ENCODE data around the gene JAKMIP1.

JAKMIP1 gene

GRCh38 chr4:6095023-6095752 lies 105.2 kb downstream of the JAKMIP1 start:
- DNase-seq (ENCODE audit: low read depth) = no peak
- H3K4me3 ChIP-seq (ENCODE audit: low read length) = no peak overlapping the region
- no peak overlapping the region for H3K9ac ChIP-seq (ENCODE audit: low read length)
- no peaks in the 10 kb centered on the region for H3K4me1 ChIP-seq (ENCODE audit: control insufficient read depth, insufficient read depth, low read length)
- peaks cover 21% of the 10 kb centered on the region for H3K27me3 ChIP-seq (replicated peaks; ENCODE audit: control insufficient read depth, insufficient read depth, low read length)
- no peaks in the 10 kb centered on the region for H3K36me3 ChIP-seq (ENCODE audit: control insufficient read depth, insufficient read depth, low read length, severe bottlenecking)
- peaks cover 6% of the 10 kb centered on the region for H3K9me3 ChIP-seq (ENCODE audit: control insufficient read depth, low read length)

GRCh38 chr4:6093671-6094070 lies 106.7 kb downstream of the JAKMIP1 start:
- no peaks in the 10 kb centered on the region for H3K36me3 ChIP-seq (ENCODE audit: control insufficient read depth, insufficient read depth, low read length, severe bottlenecking)
- H3K27me3 ChIP-seq (replicated peaks; ENCODE audit: control insufficient read depth, insufficient read depth, low read length) = peaks cover 29% of the 10 kb centered on the region
- H3K4me3 ChIP-seq (ENCODE audit: low read length) = no peak overlapping the region
- no peaks in the 10 kb centered on the region for H3K9me3 ChIP-seq (ENCODE audit: control insufficient read depth, low read length)
- H3K4me1 ChIP-seq (ENCODE audit: control insufficient read depth, insufficient read depth, low read length) = no peaks in the 10 kb centered on the region
- H3K9ac ChIP-seq (ENCODE audit: low read length) = no peak overlapping the region
- no peak for DNase-seq (ENCODE audit: low read depth)

- H3K36me3 ChIP-seq (ENCODE audit: control insufficient read depth, insufficient read depth, low read length, severe bottlenecking) = no peaks in the 10 kb centered on the region
- H3K4me1 ChIP-seq (ENCODE audit: control insufficient read depth, insufficient read depth, low read length) = no peaks in the 10 kb centered on the region
- no peaks in the 10 kb centered on the region for H3K9me3 ChIP-seq (ENCODE audit: control insufficient read depth, low read length)
- H3K27me3 ChIP-seq (replicated peaks; ENCODE audit: control insufficient read depth, insufficient read depth, low read length) = peaks cover 32% of the 10 kb centered on the region
- H3K9ac ChIP-seq (ENCODE audit: low read length) = no peak overlapping the region
- no peak for DNase-seq (ENCODE audit: low read depth)
- no peak overlapping the region for H3K4me3 ChIP-seq (ENCODE audit: low read length)
Observed at GRCh38 chr4:6092971-6093370, 107.4 kb downstream of the JAKMIP1 start.

GRCh38 chr4:6092131-6092530 lies 108.2 kb downstream of the JAKMIP1 start:
- no peaks in the 10 kb centered on the region for H3K4me1 ChIP-seq (ENCODE audit: control insufficient read depth, insufficient read depth, low read length)
- DNase-seq (ENCODE audit: low read depth) = no peak
- peaks cover 27% of the 10 kb centered on the region for H3K27me3 ChIP-seq (replicated peaks; ENCODE audit: control insufficient read depth, insufficient read depth, low read length)
- H3K4me3 ChIP-seq (ENCODE audit: low read length) = no peak overlapping the region
- no peaks in the 10 kb centered on the region for H3K9me3 ChIP-seq (ENCODE audit: control insufficient read depth, low read length)
- H3K36me3 ChIP-seq (ENCODE audit: control insufficient read depth, insufficient read depth, low read length, severe bottlenecking) = no peaks in the 10 kb centered on the region
- H3K9ac ChIP-seq (ENCODE audit: low read length) = no peak overlapping the region

GRCh38 chr4:6090931-6091330 lies 109.4 kb downstream of the JAKMIP1 start:
- Histone ChIP-seq H3K27me3 (replicated peaks; ENCODE audit: control insufficient read depth, insufficient read depth, low read length) (peaks cover 31% of the 10 kb centered on the region), H3K4me1 (ENCODE audit: control insufficient read depth, insufficient read depth, low read length) (no peaks in the 10 kb centered on the region), H3K9me3 (ENCODE audit: control insufficient read depth, low read length) (no peaks in the 10 kb centered on the region), H3K4me3 (ENCODE audit: low read length) (no peak overlapping the region), H3K36me3 (ENCODE audit: control insufficient read depth, insufficient read depth, low read length, severe bottlenecking) (no peaks in the 10 kb centered on the region), H3K9ac (ENCODE audit: low read length) (no peak overlapping the region)
- DNase-seq (ENCODE audit: low read depth) = no peak

GRCh38 chr4:6088950-6089349 lies 111.4 kb downstream of the JAKMIP1 start:
- no peaks in the 10 kb centered on the region for H3K4me1 ChIP-seq (ENCODE audit: control insufficient read depth, insufficient read depth, low read length)
- H3K9ac ChIP-seq (ENCODE audit: low read length) = no peak overlapping the region
- no peak for DNase-seq (ENCODE audit: low read depth)

GRCh38 chr4:6087669-6088341 lies 112.5 kb downstream of the JAKMIP1 start:
- H3K4me1 ChIP-seq (ENCODE audit: control insufficient read depth, insufficient read depth, low read length) = no peaks in the 10 kb centered on the region
- peaks cover 22% of the 10 kb centered on the region for H3K27me3 ChIP-seq (replicated peaks; ENCODE audit: control insufficient read depth, insufficient read depth, low read length)
- H3K36me3 ChIP-seq (ENCODE audit: control insufficient read depth, insufficient read depth, low read length, severe bottlenecking) = no peaks in the 10 kb centered on the region
- no peak overlapping the region for H3K9ac ChIP-seq (ENCODE audit: low read length)
- H3K9me3 ChIP-seq (ENCODE audit: control insufficient read depth, low read length) = no peaks in the 10 kb centered on the region
- H3K4me3 ChIP-seq (ENCODE audit: low read length) = no peak overlapping the region
- no peak for DNase-seq (ENCODE audit: low read depth)

More at GRCh38 chr4:6088950-6089349, 111.4 kb downstream of the JAKMIP1 start:
- Histone ChIP-seq H3K27me3 (replicated peaks; ENCODE audit: control insufficient read depth, insufficient read depth, low read length) (peaks cover 31% of the 10 kb centered on the region), H3K4me3 (ENCODE audit: low read length) (no peak overlapping the region), H3K9me3 (ENCODE audit: control insufficient read depth, low read length) (no peaks in the 10 kb centered on the region), H3K36me3 (ENCODE audit: control insufficient read depth, insufficient read depth, low read length, severe bottlenecking) (no peaks in the 10 kb centered on the region)

- H3K27me3 ChIP-seq (replicated peaks; ENCODE audit: control insufficient read depth, insufficient read depth, low read length) = peaks cover 19% of the 10 kb centered on the region
- DNase-seq (ENCODE audit: low read depth) = no peak
- H3K4me3 ChIP-seq (ENCODE audit: low read length) = no peak overlapping the region
- no peaks in the 10 kb centered on the region for H3K4me1 ChIP-seq (ENCODE audit: control insufficient read depth, insufficient read depth, low read length)
- no peaks in the 10 kb centered on the region for H3K36me3 ChIP-seq (ENCODE audit: control insufficient read depth, insufficient read depth, low read length, severe bottlenecking)
- H3K9ac ChIP-seq (ENCODE audit: low read length) = no peak overlapping the region
- H3K9me3 ChIP-seq (ENCODE audit: control insufficient read depth, low read length) = no peaks in the 10 kb centered on the region
Observed at GRCh38 chr4:6086846-6087245, 113.5 kb downstream of the JAKMIP1 start.

GRCh38 chr4:6085691-6086628 lies 114.4 kb downstream of the JAKMIP1 start:
- Histone ChIP-seq H3K36me3 (ENCODE audit: control insufficient read depth, insufficient read depth, low read length, severe bottlenecking) (no peaks in the 10 kb centered on the region), H3K4me3 (ENCODE audit: low read length) (no peak overlapping the region), H3K9me3 (ENCODE audit: control insufficient read depth, low read length) (no peaks in the 10 kb centered on the region), H3K9ac (ENCODE audit: low read length) (no peak overlapping the region), H3K27me3 (replicated peaks; ENCODE audit: control insufficient read depth, insufficient read depth, low read length) (peaks cover 15% of the 10 kb centered on the region), H3K4me1 (ENCODE audit: control insufficient read depth, insufficient read depth, low read length) (no peaks in the 10 kb centered on the region)
- no peak for DNase-seq (ENCODE audit: low read depth)

GRCh38 chr4:6085028-6085690 lies 115.2 kb downstream of the JAKMIP1 start:
- DNase-seq (ENCODE audit: low read depth) = no peak
- Histone ChIP-seq H3K36me3 (ENCODE audit: control insufficient read depth, insufficient read depth, low read length, severe bottlenecking) (no peaks in the 10 kb centered on the region), H3K9ac (ENCODE audit: low read length) (no peak overlapping the region), H3K4me1 (ENCODE audit: control insufficient read depth, insufficient read depth, low read length) (no peaks in the 10 kb centered on the region), H3K27me3 (replicated peaks; ENCODE audit: control insufficient read depth, insufficient read depth, low read length) (peaks cover 15% of the 10 kb centered on the region), H3K4me3 (ENCODE audit: low read length) (no peak overlapping the region), H3K9me3 (ENCODE audit: control insufficient read depth, low read length) (no peaks in the 10 kb centered on the region)
